ENCODE data around the gene CALML5.

Gene CALML5, protein sequence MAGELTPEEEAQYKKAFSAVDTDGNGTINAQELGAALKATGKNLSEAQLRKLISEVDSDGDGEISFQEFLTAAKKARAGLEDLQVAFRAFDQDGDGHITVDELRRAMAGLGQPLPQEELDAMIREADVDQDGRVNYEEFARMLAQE

DNA sequence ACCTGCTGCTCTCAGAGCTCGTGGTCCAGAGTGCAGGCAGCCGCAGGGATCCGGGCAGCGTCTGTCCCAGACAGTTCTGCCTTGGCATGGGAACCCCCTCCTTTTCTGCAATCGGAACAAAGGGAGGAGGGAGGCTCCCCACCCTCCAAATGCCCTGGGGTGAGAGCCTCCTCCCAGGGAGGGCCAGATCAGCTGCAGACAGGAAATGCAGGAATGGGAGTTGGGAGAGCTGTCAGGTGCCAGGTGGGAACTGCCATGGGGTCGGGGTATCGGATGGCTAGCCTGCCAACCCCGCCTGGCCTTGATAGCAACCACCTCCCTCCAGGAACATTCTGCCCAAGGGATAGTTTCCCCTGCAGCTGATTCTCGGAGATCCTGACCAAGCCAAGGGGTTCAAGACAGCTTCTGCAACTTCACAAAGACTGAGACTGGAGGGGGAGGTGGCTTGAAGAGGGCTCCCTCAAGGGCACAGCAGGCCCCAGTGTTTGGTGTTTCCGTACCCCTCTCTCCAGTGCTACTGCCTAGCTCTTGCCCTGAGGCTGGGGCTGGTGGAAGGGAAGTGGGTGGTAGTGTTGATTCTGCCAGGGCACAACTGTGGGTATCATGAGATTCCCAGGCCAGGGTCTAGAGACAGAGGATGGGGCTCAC is at the start of gene CALML5:
Gene CALML5 (minus strand): TSS at position 78 of the 648 bp plus-strand sequence. CDS start 132 bp downstream, outside the sequence.
- no peak for DNase-seq (ENCODE audit: low read depth in 1 of 2, low spot score in 1 of 2)

DNA sequence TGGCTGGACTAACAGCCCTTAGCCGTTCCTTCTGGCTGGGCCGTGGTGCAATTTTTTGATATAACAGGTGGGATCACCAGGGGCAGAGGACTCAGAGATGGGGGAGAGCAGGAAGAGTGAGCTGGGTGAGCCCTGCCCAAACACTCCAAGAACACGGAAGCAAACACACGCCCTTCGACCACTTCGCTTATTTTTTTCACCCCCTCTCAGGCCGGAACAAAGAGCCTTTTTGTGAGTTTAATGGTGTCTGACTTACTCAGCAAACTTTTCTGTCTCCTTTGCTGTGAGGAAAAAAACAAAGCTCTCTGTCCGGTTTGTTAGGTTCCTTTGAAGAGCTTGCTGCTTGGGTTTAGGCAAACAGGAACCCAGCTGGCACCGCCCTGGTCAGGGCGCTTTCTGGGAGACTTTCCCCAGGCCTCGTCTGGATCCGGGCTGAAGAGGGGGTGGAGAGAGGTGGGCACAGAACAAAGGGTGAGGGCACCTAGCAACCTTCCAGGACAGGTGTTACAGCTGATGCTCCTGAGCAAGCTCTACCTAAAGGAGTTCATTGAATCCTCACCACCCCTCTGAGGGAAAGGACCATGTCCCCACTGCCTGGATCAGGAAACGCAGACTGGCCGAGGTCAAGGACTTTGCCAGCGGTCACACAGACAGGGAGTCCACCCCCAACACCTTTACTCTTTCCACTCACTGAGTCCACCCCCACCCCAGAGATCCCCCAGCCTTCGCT is 48.7 kb upstream of the CALML5 start:
- DNase-seq (ENCODE audit: low read depth in 1 of 2, low spot score in 1 of 2) = no peak

DNA sequence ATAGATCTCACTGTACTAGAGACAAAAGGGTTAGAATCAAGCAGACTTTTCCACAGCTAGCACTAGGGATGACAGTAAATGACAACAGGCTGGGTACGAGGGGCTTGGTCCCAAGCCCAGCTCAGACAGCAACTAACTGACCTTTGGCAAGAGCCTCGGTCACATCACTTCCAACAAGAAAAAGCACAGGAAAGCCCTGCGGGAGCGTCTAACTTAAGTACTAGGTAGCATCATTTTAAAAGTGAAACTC is 48.2 kb upstream of the CALML5 start:
- no peak for DNase-seq (ENCODE audit: low read depth in 1 of 2, low spot score in 1 of 2)

GRCh38 chr10:5546891-5547680 is 47.7 kb upstream of the CALML5 start:
- no peak for DNase-seq (ENCODE audit: low read depth in 1 of 2, low spot score in 1 of 2)

- DNase-seq (ENCODE audit: low read depth in 1 of 2, low spot score in 1 of 2) = no peak
Measured at GRCh38 chr10:5545778-5546710, 46.7 kb upstream of the CALML5 start.

DNA sequence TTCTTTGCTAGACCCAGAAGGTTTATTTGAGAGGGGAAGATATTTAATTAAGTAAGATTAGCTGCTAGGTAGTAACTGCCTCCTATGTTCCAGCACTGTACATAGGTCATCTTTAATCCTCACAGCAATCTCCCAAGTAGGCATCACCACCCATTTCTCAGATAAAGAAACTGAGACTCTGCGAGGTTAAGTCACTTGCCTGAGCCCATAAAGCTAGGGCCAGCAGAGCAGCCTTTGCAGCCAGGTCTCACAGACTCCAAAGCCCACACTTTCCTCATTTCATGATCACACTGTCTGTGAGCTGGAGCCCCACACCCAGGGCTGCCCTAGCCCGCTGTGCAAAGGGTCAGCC is 46.0 kb upstream of the CALML5 start:
- no peak for DNase-seq (ENCODE audit: low read depth in 1 of 2, low spot score in 1 of 2)

DNA sequence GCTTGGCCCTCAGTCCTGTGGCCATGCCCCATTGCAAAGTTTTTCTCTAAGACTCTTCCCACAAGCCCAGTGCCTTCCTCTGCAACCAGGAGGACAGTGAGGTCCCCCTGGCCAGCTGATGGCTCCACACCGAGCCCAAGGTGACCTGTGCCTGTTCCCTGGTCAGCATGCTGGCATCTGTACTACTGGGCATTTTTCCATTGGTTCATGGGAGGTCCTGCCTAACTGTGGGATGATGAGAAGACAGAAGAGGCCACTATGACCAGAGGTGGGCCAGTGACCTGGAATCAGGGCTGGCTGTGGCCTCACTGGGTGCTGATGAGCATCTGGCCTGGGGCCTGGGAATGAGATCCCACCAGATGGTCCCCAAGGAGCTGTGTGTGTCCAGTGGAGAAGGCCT is 45.6 kb upstream of the CALML5 start:
- no peak for DNase-seq (ENCODE audit: low read depth in 1 of 2, low spot score in 1 of 2)

- DNase-seq (ENCODE audit: low read depth in 1 of 2, low spot score in 1 of 2) = no peak
Measured at GRCh38 chr10:5544216-5544805, 44.9 kb upstream of the CALML5 start.

DNA sequence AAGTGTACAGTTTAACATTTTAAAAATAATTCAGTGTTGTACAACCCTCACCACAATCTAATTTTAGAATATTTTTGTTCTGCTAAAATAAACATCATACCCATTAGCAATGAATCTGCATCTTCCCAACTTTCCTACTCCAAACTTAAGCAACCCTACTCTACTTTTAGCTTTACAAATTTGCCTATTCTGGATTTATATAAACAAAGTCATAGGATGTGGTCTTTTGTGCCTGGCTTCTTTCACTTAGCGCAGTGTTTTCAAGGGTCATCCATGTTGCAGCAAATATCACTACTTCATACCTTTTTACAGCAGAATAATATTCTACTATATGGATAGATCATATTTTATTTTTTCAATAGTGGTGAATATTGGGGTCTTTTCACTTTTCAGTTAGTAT is 44.3 kb upstream of the CALML5 start:
- no peak for DNase-seq (ENCODE audit: low read depth in 1 of 2, low spot score in 1 of 2)

DNA sequence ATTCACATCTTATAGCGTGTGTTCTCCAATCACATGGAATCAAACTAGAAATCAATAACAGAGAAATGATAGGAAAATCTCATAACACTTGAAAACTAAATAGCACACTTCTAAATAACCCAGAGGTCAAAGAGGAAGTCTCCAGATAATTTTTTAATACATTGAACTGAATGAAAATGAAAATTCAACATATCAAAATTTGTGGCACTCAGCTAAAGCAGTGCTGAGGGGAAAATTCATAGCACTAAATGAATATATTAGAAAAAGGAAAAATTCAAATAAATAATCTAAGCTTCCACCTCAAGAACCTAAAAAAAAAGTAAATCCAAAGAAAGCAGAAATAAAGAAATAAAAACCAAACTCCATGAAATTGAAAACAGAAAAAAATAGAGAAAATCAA is 42.7 kb upstream of the CALML5 start:
- DNase-seq (ENCODE audit: low read depth in 1 of 2, low spot score in 1 of 2) = no peak

- no peak for DNase-seq (ENCODE audit: low read depth in 1 of 2, low spot score in 1 of 2)
Measured at GRCh38 chr10:5540891-5541290, 41.5 kb upstream of the CALML5 start.

- DNase-seq (ENCODE audit: low read depth in 1 of 2, low spot score in 1 of 2) = no peak
Measured at GRCh38 chr10:5540080-5540479, 40.7 kb upstream of the CALML5 start.

DNA sequence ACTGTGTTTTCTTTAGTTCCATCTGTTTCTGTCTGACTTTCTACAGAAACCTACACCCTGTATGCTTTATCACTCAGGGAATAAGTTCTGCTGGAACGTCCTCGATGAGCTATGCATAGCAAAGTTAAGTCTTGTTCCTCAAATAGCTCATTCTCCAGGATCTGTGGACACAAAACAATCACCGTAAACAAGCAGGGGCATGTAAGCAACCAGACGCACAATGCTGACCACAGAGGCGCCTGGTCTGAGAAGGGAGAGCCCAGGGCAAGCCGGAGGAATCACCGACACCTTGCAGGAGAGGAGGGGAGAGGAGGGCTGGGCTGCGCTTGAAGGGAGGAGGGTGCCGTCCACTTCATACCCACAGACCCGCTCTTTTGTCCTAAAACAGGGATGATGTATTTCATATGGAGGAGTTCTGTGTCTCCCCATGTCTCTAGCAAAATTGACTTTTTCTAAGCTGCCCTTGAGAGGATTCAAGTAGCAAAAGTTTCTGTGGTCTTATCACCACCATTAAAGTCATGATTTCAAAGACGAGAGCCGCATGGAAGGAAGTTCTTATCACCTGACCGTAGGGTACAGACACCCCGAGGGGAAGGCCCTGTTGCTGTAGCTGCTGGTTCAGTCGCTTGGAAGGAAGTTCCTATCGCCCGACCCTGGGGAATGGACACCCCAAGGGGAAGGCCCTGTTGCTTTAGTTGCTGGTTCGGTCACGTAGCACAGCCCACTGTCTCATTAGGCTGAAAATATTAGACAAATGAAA is 39.7 kb upstream of the CALML5 start:
- no peak for DNase-seq (ENCODE audit: low read depth in 1 of 2, low spot score in 1 of 2)

DNA sequence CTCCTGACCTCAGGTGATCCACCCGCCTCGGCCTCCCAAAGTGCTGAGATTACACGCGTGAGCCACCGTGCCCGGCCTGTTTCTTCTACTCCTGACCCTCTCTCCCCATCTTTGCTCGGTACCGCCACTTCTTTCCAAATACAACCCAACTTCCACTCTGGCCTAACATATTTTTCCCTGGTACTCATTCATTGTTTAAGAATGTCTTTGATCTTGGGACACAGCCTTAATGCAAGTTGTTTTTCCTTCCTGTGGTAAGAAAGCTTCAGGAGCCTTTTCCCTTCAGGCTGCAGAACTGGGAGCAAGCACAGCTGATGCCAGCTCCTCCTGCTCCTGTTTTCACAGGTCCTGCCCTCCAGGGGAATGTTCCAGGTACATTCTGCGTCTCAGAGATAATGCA is 39.1 kb upstream of the CALML5 start:
- DNase-seq (ENCODE audit: low read depth in 1 of 2, low spot score in 1 of 2) = no peak

- no peak for DNase-seq (ENCODE audit: low read depth in 1 of 2, low spot score in 1 of 2)
Measured at GRCh38 chr10:5537684-5538083, 38.3 kb upstream of the CALML5 start.

GRCh38 chr10:5536486-5537081 is 37.2 kb upstream of the CALML5 start:
- DNase-seq (ENCODE audit: low read depth in 1 of 2, low spot score in 1 of 2) = no peak

DNA sequence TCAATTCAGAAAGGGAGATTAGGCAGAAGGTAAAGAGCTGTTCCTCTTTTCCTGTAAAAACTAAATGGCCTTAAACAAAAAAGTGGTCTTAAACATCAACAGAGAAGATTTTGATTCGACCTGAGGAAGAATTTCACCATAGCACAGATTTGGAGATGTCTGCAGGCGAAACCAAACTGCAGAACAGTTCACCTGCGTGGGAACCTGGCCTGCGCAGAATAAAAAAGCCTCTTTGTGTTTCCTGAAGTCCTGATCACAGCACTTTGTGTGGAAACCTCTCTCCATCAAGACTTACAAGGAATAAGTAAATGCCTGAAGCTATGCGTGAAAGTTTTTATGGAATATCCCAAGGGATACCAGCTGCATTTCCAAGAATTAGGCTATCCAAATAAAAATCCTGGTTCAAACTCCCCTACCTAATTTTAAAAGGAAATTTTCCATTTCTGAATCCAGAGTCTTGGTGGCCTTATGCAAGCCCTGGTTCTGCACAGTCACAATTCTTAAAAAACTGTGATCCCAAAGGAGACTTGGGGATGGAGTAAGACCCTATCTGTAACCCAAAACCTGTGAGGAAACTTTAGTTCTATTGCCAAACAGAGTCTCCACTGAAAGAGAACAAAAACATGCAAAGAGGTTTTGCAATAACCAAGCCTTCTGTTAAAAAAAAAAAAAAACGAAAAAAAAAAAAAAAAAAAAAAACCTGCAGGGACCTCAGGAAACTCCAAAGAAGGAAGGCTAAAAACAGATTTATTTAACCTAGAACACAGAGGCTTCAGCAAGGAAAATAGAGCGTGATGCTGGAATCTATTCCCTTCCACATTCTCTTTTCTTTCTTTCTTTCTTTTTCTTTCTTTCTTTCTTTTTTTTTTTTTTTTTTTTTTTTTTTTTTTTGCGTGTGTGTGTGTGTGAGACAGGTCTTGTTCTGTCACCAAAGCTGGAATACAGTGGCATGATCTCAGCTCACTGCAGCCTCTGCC is 35.8 kb upstream of the CALML5 start:
- no peak for DNase-seq (ENCODE audit: low read depth in 1 of 2, low spot score in 1 of 2)

- no peak for DNase-seq (ENCODE audit: low read depth in 1 of 2, low spot score in 1 of 2)
Measured at GRCh38 chr10:5534051-5534821, 34.9 kb upstream of the CALML5 start.

Measured in stimulated activated CD4-positive, alpha-beta T cell treated with anti-CD3 and anti-CD28 coated beads, Interleukin-15, amount 100 ng/mL, for 1 hour (primary cell).